Nucleus accumbens (tissue), 56 donors: ENCODE measurements around the gene CLN3.
A peak's percentile ranks its signal among the peaks of the same experiment; 100 is the strongest.
"Not testable (repeated sequence)": the region's sequence is repeated elsewhere in the genome, so short reads cannot be mapped to it uniquely, and the experiment has no call there.

ENCODE experiments used
- DNase-seq, 56 donors: peaks; one replicate each; lab custom pipeline; 2025; lab: John Stamatoyannopoulos, UW

CLN3 gene

DNA sequence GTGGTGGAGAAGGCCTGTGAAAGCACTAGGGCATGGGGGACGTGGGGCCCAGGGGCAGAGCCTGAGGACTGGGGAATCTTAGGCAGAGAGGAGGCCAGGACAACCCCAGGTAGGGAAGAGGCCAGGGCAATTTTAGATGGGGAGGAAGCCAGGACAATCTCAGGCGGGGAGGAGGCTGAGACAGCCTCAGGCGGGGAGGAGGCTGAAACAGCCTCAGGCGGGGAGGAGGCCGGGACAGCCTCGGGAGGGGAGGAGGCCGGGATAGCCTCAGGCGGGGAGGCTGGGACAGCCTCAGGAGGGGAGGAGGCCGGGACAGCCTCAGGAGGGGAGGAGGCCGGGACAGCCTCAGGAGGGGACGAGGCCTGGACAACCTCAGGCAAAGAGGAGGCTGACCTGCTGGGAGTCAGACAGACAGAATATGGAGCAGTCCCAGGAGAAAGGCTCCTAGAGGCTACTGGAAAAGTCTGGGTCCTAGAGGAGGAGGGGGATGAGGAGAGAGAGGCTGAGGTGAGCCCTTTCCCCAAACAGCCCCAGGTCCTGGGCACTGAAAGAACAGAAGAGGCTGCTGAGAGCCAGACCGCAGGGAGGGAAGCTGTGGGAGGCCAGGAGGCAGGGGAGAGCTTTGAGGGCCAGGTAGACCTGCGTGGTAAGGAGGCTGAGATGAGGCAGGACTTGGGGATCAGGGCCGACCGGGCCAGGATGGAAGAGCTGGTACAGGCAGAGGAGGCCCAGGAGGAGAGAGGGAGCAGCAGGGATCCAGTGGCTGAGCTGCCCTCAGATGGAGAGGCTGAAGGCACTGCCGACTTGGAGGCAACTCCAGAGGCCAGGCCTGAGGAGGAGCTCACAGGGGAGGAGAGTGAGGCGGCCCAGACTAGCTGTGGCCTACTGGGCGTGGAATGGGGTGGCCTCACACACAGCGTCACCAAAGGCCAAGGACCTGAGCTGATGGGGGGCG, 4.2 kb upstream of the CLN3 start:
- no peak for DNase-seq

- peak in 1 of 56 donors; percentile 6 for DNase-seq
Observed at GRCh38 chr16:28495098-28495793, 3.4 kb upstream of the CLN3 start.

DNA sequence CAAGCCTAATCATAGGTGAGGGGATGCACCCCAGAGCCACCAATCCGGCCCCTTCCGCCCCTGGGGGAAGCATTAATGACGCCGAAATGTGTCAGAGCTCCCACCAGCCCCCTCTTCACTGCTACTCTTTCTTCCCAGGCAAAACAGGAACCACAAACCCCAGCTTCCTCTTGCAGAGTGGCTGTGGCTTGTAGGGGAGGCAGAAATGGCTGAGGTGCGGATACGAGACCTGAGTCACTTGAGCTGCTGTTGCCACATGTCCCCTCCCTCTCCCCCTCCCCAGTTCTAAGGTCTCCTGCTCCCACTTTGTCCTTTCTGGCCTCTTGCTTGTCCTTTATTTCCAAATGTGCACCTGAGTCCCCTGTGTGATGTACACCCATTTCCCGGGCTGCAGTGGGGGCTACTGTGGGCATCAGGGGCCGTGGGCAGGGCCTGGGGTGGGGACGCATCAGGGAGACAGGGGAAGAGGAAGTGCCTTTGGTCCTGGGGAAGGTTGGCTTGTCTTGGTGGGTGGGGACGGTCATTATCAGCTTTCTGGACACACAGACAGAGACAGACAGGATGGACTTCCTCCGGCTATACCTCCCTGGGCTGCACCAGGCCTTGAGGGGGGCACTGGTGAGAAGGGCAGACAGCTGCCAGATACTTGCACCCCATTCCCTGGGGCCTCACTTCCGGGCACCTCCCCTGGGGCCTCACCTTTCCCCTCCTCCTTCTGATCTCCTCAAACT, 2.4 kb upstream of the CLN3 start, which contains the start of gene APOBR:
Gene APOBR (plus strand): TSS at position 523 of the 731 bp plus-strand sequence. CDS start 39 bp downstream, at position 562.
- peak in 22 of 56 donors; percentile 1 to 47 (median 14) for DNase-seq

GRCh38 chr16:28492511-28492910, 637 bp upstream of the CLN3 start:
- DNase-seq, result no peak

DNA sequence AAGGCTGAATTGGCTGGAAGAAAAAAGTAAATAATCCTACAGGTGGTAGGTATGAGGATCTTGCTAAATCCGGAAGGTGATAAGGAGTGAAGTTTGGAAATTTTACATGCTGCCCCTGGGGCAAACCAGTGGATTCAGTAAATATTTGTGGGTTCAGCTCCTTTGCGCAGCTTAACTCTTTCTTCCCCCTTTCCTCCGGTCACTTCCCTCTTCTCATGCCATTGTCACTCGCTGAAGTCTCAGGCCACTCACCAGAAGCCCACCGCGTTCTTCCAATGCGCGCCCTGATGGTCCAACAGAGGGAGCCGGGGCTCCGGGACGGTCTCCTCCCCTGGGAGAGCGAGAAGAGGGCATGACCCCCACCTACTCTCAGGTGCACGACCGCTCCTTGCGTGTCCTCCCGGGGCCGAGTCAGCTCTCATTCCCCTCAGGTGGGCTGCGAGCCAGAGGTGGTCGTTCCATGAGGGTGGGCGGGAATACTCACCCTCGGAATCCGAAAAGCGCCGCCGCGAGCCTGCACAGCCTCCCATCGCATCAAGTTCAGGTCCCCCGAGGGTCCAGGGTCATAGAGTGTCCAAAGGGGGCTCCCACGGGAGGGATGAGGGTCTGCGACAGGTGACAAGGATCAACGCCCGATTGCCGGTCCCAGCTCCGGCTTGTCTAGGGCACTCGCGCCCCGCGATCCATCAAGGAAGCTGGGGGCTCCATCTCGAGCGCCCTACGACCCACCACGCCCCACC, 474 bp downstream of the CLN3 start:
- peak in 21 of 56 donors; percentile 13 to 58 (median 47) for DNase-seq

DNA sequence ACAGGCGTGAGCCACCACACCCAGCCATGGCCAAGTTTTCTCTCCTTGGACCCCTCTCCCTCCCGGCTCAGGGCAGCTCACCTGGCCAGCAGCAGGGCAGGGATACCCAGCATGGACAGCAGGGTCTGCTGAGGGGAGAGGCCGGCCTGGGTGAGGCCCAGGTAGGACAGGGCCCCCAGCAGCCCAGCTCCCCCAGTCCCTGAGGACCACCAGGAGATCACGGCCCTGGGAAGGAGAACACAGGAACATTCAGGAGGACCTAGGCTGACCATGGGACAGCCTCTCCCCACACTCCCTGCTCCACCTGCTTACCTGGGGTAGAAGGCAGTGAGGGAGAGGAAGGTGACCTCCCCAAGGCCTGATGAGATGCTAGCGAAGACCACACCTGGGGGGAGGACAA, 5.6 kb downstream of the CLN3 start:
- DNase-seq, result no peak

DNA sequence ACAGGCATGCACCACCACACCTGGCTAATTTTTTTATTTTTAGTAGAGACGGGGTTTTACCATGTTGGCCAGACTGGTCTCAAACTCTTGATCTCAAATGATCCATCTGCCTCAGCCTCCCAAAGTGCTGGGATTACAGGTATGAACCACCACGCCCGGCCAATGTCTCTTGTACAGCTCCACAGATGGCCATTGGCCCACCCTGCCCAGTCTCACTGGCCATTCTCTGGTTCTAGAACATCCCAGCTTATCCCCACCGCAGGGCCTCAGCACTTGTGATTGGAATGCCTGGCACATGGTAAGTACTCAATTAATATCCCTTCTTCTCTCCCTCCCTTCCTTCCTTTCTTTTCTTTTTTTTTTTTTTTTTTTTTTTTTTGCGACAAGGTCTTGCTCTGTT, 8.5 kb downstream of the CLN3 start:
- DNase-seq, result not testable (repeated sequence)

DNA sequence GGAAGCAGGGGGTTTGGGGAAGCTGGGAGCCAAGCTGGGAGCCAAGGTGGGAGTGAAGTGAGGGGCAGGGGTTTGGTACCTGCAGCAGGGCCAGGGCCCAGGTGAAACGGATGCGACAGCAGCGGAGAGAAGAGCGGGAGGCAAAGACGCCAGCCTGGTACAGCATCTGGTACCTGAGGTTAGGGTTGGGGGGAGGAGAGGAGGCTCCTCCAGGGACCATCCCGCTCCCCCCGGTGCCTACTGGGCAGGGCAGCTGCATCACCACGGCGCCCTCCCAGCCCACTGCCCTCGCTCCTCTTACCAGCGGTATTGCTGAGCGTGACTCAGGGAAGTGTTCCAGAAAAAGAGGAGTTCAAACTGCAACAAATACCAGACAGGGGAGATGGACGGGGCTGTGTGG, 9.8 kb downstream of the CLN3 start:
- no peak for DNase-seq

DNA sequence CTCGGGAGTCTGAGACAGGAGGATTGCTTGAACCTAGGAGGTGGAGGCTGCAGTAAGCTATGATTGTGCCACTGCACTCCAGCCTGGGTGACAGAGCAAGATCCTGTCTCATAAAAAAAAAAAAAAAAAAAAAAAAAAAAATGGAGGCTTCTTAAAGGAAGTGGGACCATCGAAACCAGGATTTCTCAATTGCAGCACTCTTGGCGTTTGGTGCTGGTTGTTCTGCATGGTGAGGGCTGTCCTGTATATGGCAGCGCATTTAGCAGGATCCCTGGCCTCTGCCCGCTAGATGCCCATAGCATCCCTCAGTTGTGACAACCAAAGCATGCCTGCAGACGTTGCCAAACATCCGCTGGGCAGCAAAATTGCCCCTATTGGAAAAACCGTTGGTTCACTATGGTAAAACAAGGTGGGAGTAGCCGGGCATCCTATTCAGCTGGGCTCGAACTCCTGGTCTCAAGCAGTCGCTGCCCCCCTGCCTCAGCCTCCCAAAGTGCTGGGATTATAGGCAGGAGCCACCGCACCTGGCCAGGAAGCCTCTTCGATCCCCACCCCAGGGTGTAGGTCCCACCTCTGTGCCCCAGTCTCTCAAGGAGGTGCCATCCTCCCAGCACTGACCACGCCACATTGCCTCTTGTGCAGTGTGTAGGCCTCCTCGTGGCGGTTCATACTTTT, 13.2 kb downstream of the CLN3 start:
- no peak for DNase-seq

DNA sequence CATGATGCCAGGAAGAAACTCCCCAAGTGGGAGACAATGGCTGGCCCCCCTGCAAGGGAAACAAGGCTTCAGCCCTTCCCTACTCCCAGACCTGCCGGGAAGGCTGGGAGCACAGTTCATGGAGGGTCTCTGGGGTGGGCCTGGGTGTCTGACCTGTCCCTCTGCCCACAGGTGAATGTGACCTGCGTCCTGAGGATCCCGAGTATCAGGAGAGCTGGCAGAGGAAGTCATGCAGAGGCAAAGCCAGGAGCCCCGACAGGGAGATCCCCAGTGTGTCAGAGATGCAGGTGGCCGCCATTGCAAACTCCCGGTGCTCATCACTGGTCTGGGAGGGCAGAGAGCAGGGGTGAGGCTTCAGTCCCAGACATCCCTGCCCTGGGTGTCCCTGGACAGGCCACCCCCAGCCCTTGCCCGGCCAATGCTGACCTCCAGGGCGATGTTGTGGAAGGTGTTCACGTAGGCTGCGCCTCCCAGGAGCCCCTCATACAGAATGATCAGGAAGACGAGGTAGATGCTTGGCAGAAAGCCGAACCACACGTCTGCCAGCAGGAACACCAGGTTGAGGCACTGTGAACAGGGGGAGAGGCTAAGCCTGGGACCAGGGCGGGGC, 14.5 kb downstream of the CLN3 start:
- no peak for DNase-seq

DNA sequence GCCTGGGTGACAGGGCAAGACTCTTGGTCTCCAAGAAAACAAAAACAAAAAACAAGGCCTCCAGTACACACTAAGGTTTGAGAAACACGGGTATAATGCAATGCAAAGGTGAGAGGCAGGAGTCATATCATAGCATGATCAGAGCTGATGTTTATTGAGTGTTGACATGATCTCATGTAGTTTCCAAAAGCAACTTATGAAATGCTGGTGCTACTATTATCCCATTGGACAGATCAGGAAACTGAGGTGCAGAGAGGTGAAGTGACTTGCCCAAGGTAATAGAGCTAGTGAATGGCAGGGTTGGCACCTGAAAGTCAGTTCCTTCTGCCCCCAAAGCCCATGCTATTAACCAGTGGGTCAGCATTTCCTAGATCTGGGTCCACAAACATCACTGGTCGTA, 16.7 kb downstream of the CLN3 start:
- DNase-seq, result no peak

GRCh38 chr16:28473714-28474265, 18.1 kb downstream of the CLN3 start:
- DNase-seq, result no peak

DNA sequence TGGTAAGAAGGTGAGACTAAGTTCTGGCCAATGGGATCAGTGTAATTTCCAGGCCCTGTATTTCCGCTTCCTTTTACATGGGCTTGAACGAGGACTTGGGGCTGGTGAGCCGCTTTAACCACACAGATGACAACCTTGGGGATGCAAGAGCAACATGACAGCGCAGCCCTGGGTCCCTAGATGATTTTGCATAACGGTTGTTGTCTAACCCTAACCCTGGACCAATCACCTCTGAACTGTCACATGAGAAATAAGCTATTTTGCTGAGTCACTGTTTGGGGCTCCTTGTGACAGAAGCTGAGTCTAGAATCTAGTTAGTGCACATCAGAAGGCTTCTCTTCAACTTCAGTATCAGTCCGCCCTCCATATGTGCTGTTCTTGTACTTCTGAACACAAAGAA, 44.8 kb downstream of the CLN3 start:
- not testable (repeated sequence) for DNase-seq

- DNase-seq, result not testable (repeated sequence)
Observed at GRCh38 chr16:28446388-28446787, 45.5 kb downstream of the CLN3 start.

- not testable (repeated sequence) for DNase-seq
Observed at GRCh38 chr16:28443943-28444342, 47.9 kb downstream of the CLN3 start.

DNA sequence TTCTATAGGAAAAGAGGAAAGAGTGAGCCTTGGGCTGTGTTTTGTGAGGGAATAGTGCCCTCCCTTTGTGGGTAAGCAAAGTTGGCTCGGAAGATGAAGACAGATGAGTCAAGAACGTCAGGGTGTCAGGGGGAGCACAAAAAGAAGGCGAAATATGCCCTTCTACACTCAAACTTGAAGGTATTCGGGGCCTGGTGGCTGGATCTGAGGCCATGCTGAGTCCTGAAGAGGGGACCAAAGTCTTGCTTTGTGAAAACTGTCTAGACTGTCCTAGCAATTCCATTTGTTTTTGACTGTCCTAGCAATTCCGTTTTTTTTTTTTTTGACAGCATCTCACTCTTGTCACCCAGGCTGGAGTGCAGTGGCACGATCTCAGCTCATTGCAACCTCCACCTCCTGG, 53.0 kb downstream of the CLN3 start:
- DNase-seq, result not testable (repeated sequence)

GRCh38 chr16:28435340-28435739, 56.5 kb downstream of the CLN3 start:
- DNase-seq, result not testable (repeated sequence)
